ENCODE results near the gene FAT1. TPM values are rescaled to one million over a fixed set of nuclear protein-coding genes. Genes with fewer than 3 reads are reported as not detected.

The FAT1 gene
- total RNA-seq, 1 experiment from 2014 or later = 107 TPM

- no peaks in the 10 kb centered on the region for H3K27me3 ChIP-seq (replicated peaks; ENCODE audit: insufficient read depth, low read depth, low read length, poor library complexity)
- ChIA-PET POLR2A (ENCODE audit: low non-redundant PET) (no interaction called here), CTCF (no interaction called here)
- H3K9me3 ChIP-seq (ENCODE audit: low read depth, low read length, poor library complexity, severe bottlenecking) = no peaks in the 10 kb centered on the region
- peaks cover 61% of the 10 kb centered on the region for H3K36me3 ChIP-seq (ENCODE audit: insufficient read depth, low read length, poor library complexity, severe bottlenecking)
- no TSS peak for BruUV-seq (replicated peaks)
- no peak for DNase-seq (ENCODE audit: low spot score)
- TF ChIP-seq CTCF (conservative IDR thresholded peaks at IDR 0.05; ENCODE audit: low read depth, low read length) (no peak), EZH2 (IDR thresholded peaks at IDR 0.05; ENCODE audit: borderline replicate concordance, low read depth, low read length, poor library complexity, severe bottlenecking) (no peak)
- H3K4me1 ChIP-seq (ENCODE audit: insufficient read depth, low read length, poor library complexity, severe bottlenecking) = peaks cover 12% of the 10 kb centered on the region
- intact Hi-C loops (cut with micrococcal nuclease; ENCODE audit: unreplicated experiment) = no loop called here
- H3K4me3 ChIP-seq (ENCODE audit: low read depth, low read length, poor library complexity, severe bottlenecking) = no peak overlapping the region
- no peak overlapping the region for H3K27ac ChIP-seq (ENCODE audit: low read depth, low read length, poor library complexity, severe bottlenecking)
Observed at GRCh38 chr4:186607490-186607889, 116.2 kb downstream of the FAT1 start.

GRCh38 chr4:186606591-186606992 is 117.1 kb downstream of the FAT1 start:
- H3K36me3 ChIP-seq (ENCODE audit: insufficient read depth, low read length, poor library complexity, severe bottlenecking) = peaks cover 63% of the 10 kb centered on the region
- H3K27ac ChIP-seq (ENCODE audit: low read depth, low read length, poor library complexity, severe bottlenecking) = no peak overlapping the region
- DNase-seq (ENCODE audit: low spot score) = peak; percentile 90
- intact Hi-C loops (cut with micrococcal nuclease; ENCODE audit: unreplicated experiment) = no loop called here
- BruUV-seq (replicated peaks) = no TSS peak
- peaks cover 12% of the 10 kb centered on the region for H3K4me1 ChIP-seq (ENCODE audit: insufficient read depth, low read length, poor library complexity, severe bottlenecking)
- ChIA-PET POLR2A (ENCODE audit: low non-redundant PET) (interaction anchor here (0.6 kb wide), 1 partner anchor 45 kb away, joined by 4 read pairs; no protein-coding TSS in a partner anchor), CTCF (no interaction called here)
- H3K4me3 ChIP-seq (ENCODE audit: low read depth, low read length, poor library complexity, severe bottlenecking) = no peak overlapping the region
- H3K27me3 ChIP-seq (replicated peaks; ENCODE audit: insufficient read depth, low read depth, low read length, poor library complexity) = no peaks in the 10 kb centered on the region
- TF ChIP-seq EZH2 (IDR thresholded peaks at IDR 0.05; ENCODE audit: borderline replicate concordance, low read depth, low read length, poor library complexity, severe bottlenecking) (no peak), CTCF (conservative IDR thresholded peaks at IDR 0.05; ENCODE audit: low read depth, low read length) (no peak)
- H3K9me3 ChIP-seq (ENCODE audit: low read depth, low read length, poor library complexity, severe bottlenecking) = no peaks in the 10 kb centered on the region

- ChIA-PET POLR2A (ENCODE audit: low non-redundant PET) (interaction anchor here (0.7 kb wide), 1 partner anchor 10 kb away, joined by 5 read pairs; no protein-coding TSS in a partner anchor), CTCF (no interaction called here)
- TF ChIP-seq CTCF (conservative IDR thresholded peaks at IDR 0.05; ENCODE audit: low read depth, low read length) (no peak), EZH2 (IDR thresholded peaks at IDR 0.05; ENCODE audit: borderline replicate concordance, low read depth, low read length, poor library complexity, severe bottlenecking) (no peak)
- intact Hi-C loops (cut with micrococcal nuclease; ENCODE audit: unreplicated experiment) = no loop called here
- Histone ChIP-seq H3K27ac (ENCODE audit: low read depth, low read length, poor library complexity, severe bottlenecking) (no peak overlapping the region), H3K4me1 (ENCODE audit: insufficient read depth, low read length, poor library complexity, severe bottlenecking) (peaks cover 12% of the 10 kb centered on the region), H3K9me3 (ENCODE audit: low read depth, low read length, poor library complexity, severe bottlenecking) (no peaks in the 10 kb centered on the region), H3K4me3 (ENCODE audit: low read depth, low read length, poor library complexity, severe bottlenecking) (no peak overlapping the region), H3K27me3 (replicated peaks; ENCODE audit: insufficient read depth, low read depth, low read length, poor library complexity) (no peaks in the 10 kb centered on the region), H3K36me3 (ENCODE audit: insufficient read depth, low read length, poor library complexity, severe bottlenecking) (peaks cover 65% of the 10 kb centered on the region)
- DNase-seq (ENCODE audit: low spot score) = no peak
- BruUV-seq (replicated peaks) = no TSS peak
Observed at GRCh38 chr4:186605261-186605865, 118.3 kb downstream of the FAT1 start.

All from A673 (cell line).